ENCODE results near the gene DCAF12.
"Not testable (repeated sequence)": the region's sequence is repeated elsewhere in the genome, so short reads cannot be mapped to it uniquely, and the experiment has no call there.

Gene DCAF12

GRCh38 chr9:34049630-34050384 lies 76.7 kb downstream of the DCAF12 start:
- Mint-ChIP-seq H3K27ac (peak overlapping the region; percentile 95), H3K4me3 (peak overlapping the region; percentile 89), H3K9me3 (no peaks in the 10 kb centered on the region), H3K4me1 (peaks cover 34% of the 10 kb centered on the region), H3K27me3 (no peaks in the 10 kb centered on the region), H3K36me3 (no peaks in the 10 kb centered on the region)
- ATAC-seq: no peak

GRCh38 chr9:34048727-34049629 lies 77.5 kb downstream of the DCAF12 start, which contains the start of gene UBAP2:
Gene UBAP2 (minus strand): TSS chr9:34048887. CDS start chr9:34017148, 31,739 bp downstream.
- peaks cover 34% of the 10 kb centered on the region for H3K4me1 Mint-ChIP-seq
- peak; percentile 93 for ATAC-seq
- no peaks in the 10 kb centered on the region for H3K36me3 Mint-ChIP-seq
- peak within 1 kb of the TSS; percentile 95 for H3K27ac Mint-ChIP-seq
- H3K27me3 Mint-ChIP-seq: no peaks in the 10 kb centered on the region
- no peaks in the 10 kb centered on the region for H3K9me3 Mint-ChIP-seq
- peak within 1 kb of the TSS; percentile 89 for H3K4me3 Mint-ChIP-seq

GRCh38 chr9:34047864-34048726 lies 78.4 kb downstream of the DCAF12 start:
- H3K27ac Mint-ChIP-seq: peak overlapping the region; percentile 95
- H3K4me1 Mint-ChIP-seq: peaks cover 32% of the 10 kb centered on the region
- no peaks in the 10 kb centered on the region for H3K36me3 Mint-ChIP-seq
- peak overlapping the region; percentile 89 for H3K4me3 Mint-ChIP-seq
- no peaks in the 10 kb centered on the region for H3K27me3 Mint-ChIP-seq
- peak; percentile 58 for ATAC-seq
- H3K9me3 Mint-ChIP-seq: no peaks in the 10 kb centered on the region

- no peaks in the 10 kb centered on the region for H3K27me3 Mint-ChIP-seq
Measured at GRCh38 chr9:34046784-34047379, 79.6 kb downstream of the DCAF12 start.

GRCh38 chr9:34045903-34046302 lies 80.6 kb downstream of the DCAF12 start:
- no peak for ATAC-seq
- H3K4me1 Mint-ChIP-seq: peaks cover 28% of the 10 kb centered on the region
- no peaks in the 10 kb centered on the region for H3K36me3 Mint-ChIP-seq
- no peaks in the 10 kb centered on the region for H3K9me3 Mint-ChIP-seq
- H3K4me3 Mint-ChIP-seq: no peak overlapping the region
- no peak overlapping the region for H3K27ac Mint-ChIP-seq
- H3K27me3 Mint-ChIP-seq: no peaks in the 10 kb centered on the region

More at GRCh38 chr9:34046784-34047379, 79.6 kb downstream of the DCAF12 start:
- ATAC-seq: no peak
- no peaks in the 10 kb centered on the region for H3K36me3 Mint-ChIP-seq
- peak overlapping the region; percentile 37 for H3K4me3 Mint-ChIP-seq
- no peaks in the 10 kb centered on the region for H3K9me3 Mint-ChIP-seq
- peaks cover 28% of the 10 kb centered on the region for H3K4me1 Mint-ChIP-seq
- H3K27ac Mint-ChIP-seq: no peak overlapping the region

- H3K4me3 Mint-ChIP-seq, H3K27ac Mint-ChIP-seq, H3K36me3 Mint-ChIP-seq, H3K9me3 Mint-ChIP-seq, ATAC-seq, H3K27me3 Mint-ChIP-seq: not testable (repeated sequence)
- peaks cover 16% of the 10 kb centered on the region for H3K4me1 Mint-ChIP-seq
Measured at GRCh38 chr9:34042074-34042473, 84.4 kb downstream of the DCAF12 start.

GRCh38 chr9:34038851-34039250 lies 87.6 kb downstream of the DCAF12 start:
- H3K36me3 Mint-ChIP-seq: peaks cover 11% of the 10 kb centered on the region
- not testable (repeated sequence) for H3K4me1 Mint-ChIP-seq, H3K27ac Mint-ChIP-seq, H3K9me3 Mint-ChIP-seq, ATAC-seq, H3K27me3 Mint-ChIP-seq, H3K4me3 Mint-ChIP-seq

GRCh38 chr9:34037626-34038025 lies 88.9 kb downstream of the DCAF12 start:
- Mint-ChIP-seq H3K4me3 (no peak overlapping the region), H3K36me3 (peaks cover 17% of the 10 kb centered on the region), H3K4me1 (no peaks in the 10 kb centered on the region), H3K9me3 (no peaks in the 10 kb centered on the region), H3K27me3 (no peaks in the 10 kb centered on the region), H3K27ac (no peak overlapping the region)
- no peak for ATAC-seq

- peaks cover 26% of the 10 kb centered on the region for H3K36me3 Mint-ChIP-seq
- no peaks in the 10 kb centered on the region for H3K27me3 Mint-ChIP-seq
- ATAC-seq: no peak
- no peak overlapping the region for H3K27ac Mint-ChIP-seq
- H3K4me1 Mint-ChIP-seq: peaks cover 5% of the 10 kb centered on the region
- H3K9me3 Mint-ChIP-seq: no peaks in the 10 kb centered on the region
- H3K4me3 Mint-ChIP-seq: no peak overlapping the region
Measured at GRCh38 chr9:34036625-34037024, 89.9 kb downstream of the DCAF12 start.

Measured in stimulated activated memory B cell treated with anti-CD40 and anti-IgM and Interleukin-4, amounts not matched to agents 10 μg/mL and 1 μg/mL and 100 μg/mL, for 72 hours (primary cell).